ENCODE data around the gene SLC35E4. TPM values are rescaled to one million over a fixed set of nuclear protein-coding genes. Genes with fewer than 3 reads are reported as not detected.

SLC35E4 gene
- total and polyA plus RNA-seq, 2 experiments from 2014 or later: 8.2 to 12.2 TPM

DNA sequence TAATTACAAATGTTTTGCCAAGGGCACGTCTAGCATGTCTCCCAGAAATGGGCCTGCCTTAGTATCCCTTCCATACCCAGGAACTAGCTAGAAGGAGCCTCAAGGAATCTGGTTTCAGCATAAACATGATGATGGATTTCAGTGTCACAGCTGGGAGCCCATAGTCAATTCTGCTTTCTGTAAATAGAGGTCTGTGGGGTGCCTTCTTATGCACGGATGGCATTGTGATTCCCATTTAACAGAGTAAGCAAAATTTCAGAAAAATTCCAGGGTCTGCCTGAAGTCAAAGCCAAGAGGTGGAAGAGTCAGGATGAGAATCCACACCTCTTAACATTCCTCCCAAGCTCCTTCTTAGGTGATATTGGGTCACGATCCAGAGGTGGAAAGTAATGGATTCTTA is 20.0 kb downstream of the SLC35E4 start:
- DNase-seq (ENCODE audit: low read depth in 1 of 2, low spot score in 1 of 2): no peak
- TF ChIP-seq, protein P1, sequence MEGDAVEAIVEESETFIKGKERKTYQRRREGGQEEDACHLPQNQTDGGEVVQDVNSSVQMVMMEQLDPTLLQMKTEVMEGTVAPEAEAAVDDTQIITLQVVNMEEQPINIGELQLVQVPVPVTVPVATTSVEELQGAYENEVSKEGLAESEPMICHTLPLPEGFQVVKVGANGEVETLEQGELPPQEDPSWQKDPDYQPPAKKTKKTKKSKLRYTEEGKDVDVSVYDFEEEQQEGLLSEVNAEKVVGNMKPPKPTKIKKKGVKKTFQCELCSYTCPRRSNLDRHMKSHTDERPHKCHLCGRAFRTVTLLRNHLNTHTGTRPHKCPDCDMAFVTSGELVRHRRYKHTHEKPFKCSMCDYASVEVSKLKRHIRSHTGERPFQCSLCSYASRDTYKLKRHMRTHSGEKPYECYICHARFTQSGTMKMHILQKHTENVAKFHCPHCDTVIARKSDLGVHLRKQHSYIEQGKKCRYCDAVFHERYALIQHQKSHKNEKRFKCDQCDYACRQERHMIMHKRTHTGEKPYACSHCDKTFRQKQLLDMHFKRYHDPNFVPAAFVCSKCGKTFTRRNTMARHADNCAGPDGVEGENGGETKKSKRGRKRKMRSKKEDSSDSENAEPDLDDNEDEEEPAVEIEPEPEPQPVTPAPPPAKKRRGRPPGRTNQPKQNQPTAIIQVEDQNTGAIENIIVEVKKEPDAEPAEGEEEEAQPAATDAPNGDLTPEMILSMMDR (IDR thresholded peaks at IDR 0.05; ENCODE audit: low read depth, low read length): no peak
- H3K27ac ChIP-seq: no peak overlapping the region
- H3K9me3 ChIP-seq (ENCODE audit: low read depth): no peaks in the 10 kb centered on the region
- H3K27me3 ChIP-seq: no peaks in the 10 kb centered on the region
- no peak overlapping the region for H3K4me3 ChIP-seq
- H3K4me1 ChIP-seq (ENCODE audit: low read depth): no peaks in the 10 kb centered on the region
- H3K36me3 ChIP-seq: no peaks in the 10 kb centered on the region

DNA sequence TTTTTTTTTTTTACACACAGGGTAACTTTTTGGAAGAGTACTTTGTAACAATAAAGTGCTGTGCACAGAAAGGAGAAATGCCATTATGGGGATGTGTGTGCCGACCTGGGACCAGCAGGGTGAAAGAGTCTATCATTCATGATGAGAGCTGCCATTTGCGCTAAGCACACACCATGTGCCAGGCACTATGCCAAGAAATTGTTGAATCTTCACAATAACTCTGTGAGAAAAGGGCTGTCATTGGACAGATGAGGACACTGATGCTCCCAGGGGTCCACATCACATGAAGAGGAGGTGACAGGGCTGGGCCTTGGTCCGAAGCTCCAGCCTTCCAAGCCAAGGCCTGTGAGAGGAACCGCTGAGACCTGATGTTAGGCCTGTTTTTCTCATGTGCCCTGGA is 26.5 kb downstream of the SLC35E4 start:
- Histone ChIP-seq H3K27me3 (no peaks in the 10 kb centered on the region), H3K4me3 (no peak overlapping the region), H3K27ac (no peak overlapping the region), H3K36me3 (no peaks in the 10 kb centered on the region), H3K4me1 (ENCODE audit: low read depth) (peaks cover 5% of the 10 kb centered on the region), H3K9me3 (ENCODE audit: low read depth) (no peaks in the 10 kb centered on the region)
- DNase-seq (ENCODE audit: low read depth in 1 of 2, low spot score in 1 of 2): no peak
- TF ChIP-seq, protein P1 (IDR thresholded peaks at IDR 0.05; ENCODE audit: low read depth, low read length): no peak

DNA sequence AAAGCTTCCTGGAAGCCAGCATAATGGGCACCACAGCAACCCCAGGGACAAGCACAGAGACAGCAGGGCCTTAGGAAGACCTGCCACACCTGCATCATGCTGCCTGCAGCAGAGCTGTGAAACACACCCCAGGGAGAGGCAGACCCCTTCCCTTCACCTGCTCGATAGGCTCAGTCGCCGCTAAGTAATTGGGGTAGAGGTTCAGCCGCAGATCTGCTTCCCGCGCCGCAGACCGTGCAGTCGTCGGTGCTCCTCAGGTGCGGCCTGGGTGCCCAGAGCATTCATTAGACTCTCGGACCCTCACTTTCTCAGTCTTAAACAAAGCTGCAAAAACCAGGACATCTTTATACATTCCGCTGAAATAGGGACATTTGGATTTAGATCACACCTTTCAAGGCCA is 29.2 kb downstream of the SLC35E4 start:
- H3K4me3 ChIP-seq: no peak overlapping the region
- H3K36me3 ChIP-seq: no peaks in the 10 kb centered on the region
- DNase-seq (ENCODE audit: low read depth in 1 of 2, low spot score in 1 of 2): no peak
- H3K27ac ChIP-seq: no peak overlapping the region
- peaks cover 6% of the 10 kb centered on the region for H3K4me1 ChIP-seq (ENCODE audit: low read depth)
- TF ChIP-seq, protein P1 (IDR thresholded peaks at IDR 0.05; ENCODE audit: low read depth, low read length): no peak
- H3K27me3 ChIP-seq: peaks cover 12% of the 10 kb centered on the region
- no peaks in the 10 kb centered on the region for H3K9me3 ChIP-seq (ENCODE audit: low read depth)

DNA sequence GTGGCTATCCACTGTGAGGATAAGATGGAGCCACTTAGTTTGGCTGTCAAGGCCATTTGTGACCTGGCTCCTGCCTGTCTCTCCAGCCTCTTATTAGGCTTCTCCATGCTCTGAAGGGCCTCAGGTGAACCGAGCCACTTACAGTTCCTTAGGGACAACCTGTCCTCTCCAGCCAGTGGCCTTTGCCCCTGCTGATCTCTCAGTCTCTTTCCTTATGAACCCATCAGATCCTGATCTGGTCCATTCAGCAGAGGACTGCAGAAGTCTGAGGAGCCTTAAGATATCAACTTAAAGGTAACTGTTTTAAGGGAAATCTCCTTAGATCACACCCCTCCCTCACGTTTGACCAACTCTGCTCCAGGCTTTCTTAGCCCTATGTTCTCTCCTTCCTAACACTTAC is 29.7 kb downstream of the SLC35E4 start:
- peaks cover 6% of the 10 kb centered on the region for H3K4me1 ChIP-seq (ENCODE audit: low read depth)
- H3K36me3 ChIP-seq: no peaks in the 10 kb centered on the region
- no peak for DNase-seq (ENCODE audit: low read depth in 1 of 2, low spot score in 1 of 2)
- H3K9me3 ChIP-seq (ENCODE audit: low read depth): no peaks in the 10 kb centered on the region
- TF ChIP-seq, protein P1 (IDR thresholded peaks at IDR 0.05; ENCODE audit: low read depth, low read length): no peak
- H3K27ac ChIP-seq: no peak overlapping the region
- no peak overlapping the region for H3K4me3 ChIP-seq
- H3K27me3 ChIP-seq: peaks cover 12% of the 10 kb centered on the region

DNA sequence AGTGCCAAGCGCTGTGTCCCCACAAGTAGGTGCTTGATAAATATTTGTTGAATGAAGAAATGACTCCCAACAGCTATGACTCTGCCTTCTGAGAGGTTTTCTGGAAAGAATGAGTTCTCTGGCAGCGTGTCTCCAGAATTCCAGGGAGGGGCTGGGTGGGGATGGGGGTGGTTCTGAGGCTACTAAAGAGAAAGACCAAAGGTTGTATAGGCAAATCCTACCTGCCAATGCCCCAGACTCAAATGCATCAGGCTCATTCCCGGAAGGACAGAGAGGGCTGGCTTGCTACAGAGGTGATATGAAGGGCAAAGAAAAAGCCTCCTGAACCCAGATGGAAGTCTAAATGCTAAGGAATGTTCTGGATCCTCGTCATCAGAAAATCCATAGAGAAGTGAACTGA is 30.2 kb downstream of the SLC35E4 start:
- H3K27me3 ChIP-seq: peaks cover 12% of the 10 kb centered on the region
- H3K27ac ChIP-seq: no peak overlapping the region
- H3K4me1 ChIP-seq (ENCODE audit: low read depth): peaks cover 6% of the 10 kb centered on the region
- no peaks in the 10 kb centered on the region for H3K9me3 ChIP-seq (ENCODE audit: low read depth)
- H3K36me3 ChIP-seq: no peaks in the 10 kb centered on the region
- no peak overlapping the region for H3K4me3 ChIP-seq
- TF ChIP-seq, protein P1 (IDR thresholded peaks at IDR 0.05; ENCODE audit: low read depth, low read length): no peak
- DNase-seq (ENCODE audit: low read depth in 1 of 2, low spot score in 1 of 2): no peak

DNA sequence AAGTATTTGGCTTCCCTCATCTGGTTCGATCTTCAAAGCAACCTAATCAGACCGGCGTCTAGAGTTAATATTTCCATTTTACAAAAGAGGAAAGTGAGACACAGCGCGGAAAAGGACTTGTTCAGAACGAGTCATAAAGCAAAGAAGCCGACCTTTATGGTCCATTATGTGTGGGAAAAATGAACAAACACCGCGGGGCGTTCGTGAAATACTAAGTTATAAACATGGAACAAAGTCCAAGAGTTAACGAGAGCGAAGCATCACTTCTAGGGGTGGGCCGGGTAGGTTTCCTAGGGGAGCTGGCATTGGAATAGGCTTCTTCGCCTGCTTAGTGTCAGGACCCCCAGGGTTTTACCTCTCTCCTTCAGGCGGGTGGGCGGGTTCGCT is 31.5 kb downstream of the SLC35E4 start:
- H3K9me3 ChIP-seq (ENCODE audit: low read depth): no peaks in the 10 kb centered on the region
- H3K4me1 ChIP-seq (ENCODE audit: low read depth): peaks cover 6% of the 10 kb centered on the region
- H3K27me3 ChIP-seq: peaks cover 12% of the 10 kb centered on the region
- no peaks in the 10 kb centered on the region for H3K36me3 ChIP-seq
- peak overlapping the region; percentile 70 for H3K4me3 ChIP-seq
- TF ChIP-seq, protein P1 (IDR thresholded peaks at IDR 0.05; ENCODE audit: low read depth, low read length): no peak
- peak; percentile 9 to 12 for DNase-seq (ENCODE audit: low read depth in 1 of 2, low spot score in 1 of 2)
- no peak overlapping the region for H3K27ac ChIP-seq
